Measurements from ENCODE around the gene SNX8.
"Not testable (repeated sequence)": the region's sequence is repeated elsewhere in the genome, so short reads cannot be mapped to it uniquely, and the experiment has no call there.

The SNX8 gene

GRCh38 chr7:2290877-2291276 is 23.4 kb downstream of the SNX8 start:
- no peak for DNase-seq (ENCODE audit: low spot score)

DNA sequence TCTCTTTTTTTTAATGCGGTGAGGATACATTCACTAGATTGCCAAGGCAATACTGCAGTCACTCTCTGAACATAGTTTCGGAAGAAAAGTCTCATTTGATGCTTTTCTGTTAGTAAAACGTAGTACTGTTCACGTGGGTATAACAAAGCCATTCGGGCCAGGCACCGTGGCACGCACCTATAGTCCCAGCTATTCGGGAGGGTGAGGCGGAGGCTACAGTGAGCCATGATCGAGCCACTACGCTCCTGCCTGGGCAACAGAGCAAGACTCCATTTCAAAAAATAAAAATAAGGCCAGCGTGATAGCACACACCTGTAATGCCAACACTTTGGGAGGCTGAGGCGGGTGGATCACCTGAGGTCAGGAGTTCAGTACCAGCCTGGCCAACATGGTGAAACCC is 24.6 kb downstream of the SNX8 start:
- DNase-seq (ENCODE audit: low spot score): no peak

GRCh38 chr7:2289111-2289586 is 25.1 kb downstream of the SNX8 start:
- DNase-seq (ENCODE audit: low spot score): peak; percentile 19

DNA sequence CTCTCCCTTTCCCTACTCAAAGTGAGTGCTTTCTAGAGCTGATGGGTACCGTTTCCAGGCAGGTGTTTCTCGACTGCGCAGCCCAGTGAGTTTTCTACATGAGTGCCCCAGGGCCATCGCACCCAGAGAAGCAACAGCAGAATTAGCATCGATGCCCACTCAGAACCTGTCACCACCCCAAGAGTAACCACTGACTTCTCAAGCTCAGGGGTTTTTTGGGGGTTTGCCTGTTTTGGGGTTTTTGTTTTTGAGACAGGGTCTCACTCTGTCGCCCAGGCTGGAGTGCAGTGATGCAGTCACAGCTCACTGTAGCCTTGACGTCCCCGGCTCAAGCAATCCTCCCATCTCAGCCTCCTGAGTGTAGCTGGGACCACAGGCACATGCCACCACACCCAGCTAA is 25.7 kb downstream of the SNX8 start:
- DNase-seq (ENCODE audit: low spot score): peak; percentile 15

DNA sequence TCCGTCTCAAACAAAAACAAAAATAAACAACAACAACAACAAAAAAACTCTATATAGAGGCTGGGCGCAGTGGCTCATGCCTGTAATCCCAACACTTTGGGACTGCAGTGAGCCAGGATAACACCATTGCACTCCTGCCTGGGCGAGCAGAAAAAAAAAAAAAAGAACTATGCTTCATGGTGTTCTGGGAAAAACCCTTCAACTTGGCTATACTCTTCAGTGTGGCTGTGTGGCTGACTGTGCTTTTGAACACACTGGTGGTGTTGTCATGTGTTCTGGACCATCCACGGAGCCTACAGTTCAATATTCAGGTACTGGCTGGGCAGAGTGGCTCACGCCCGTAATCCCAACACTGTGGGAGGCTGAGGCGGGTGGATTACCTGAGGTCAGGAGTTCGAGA is 26.5 kb downstream of the SNX8 start:
- DNase-seq (ENCODE audit: low spot score): no peak

- peak; percentile 36 for DNase-seq (ENCODE audit: low spot score)
These were observed 31.2 kb downstream of the SNX8 start for GRCh38 chr7:2283074-2283473.

- peak; percentile 22 for DNase-seq (ENCODE audit: low spot score)
These were observed 32.0 kb downstream of the SNX8 start for GRCh38 chr7:2282185-2282751.

DNA sequence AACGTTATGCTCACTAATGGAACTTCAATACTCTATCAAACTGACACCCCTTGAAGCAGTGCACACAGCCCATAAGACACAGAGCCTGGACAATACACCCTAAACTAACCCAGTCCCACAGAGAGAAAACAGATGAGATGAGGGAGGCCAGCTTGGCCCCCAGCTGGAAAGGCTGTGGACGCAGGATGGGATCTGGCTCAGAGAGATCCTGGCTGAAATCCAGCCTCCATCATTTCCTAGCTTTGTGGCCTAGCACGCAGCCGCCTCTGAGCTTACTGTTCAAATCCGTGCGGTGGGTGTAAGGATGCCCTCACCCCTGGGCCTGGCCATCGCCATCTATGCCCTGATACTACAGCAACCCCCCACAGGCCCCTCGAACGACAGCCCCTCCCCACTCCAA is 32.7 kb downstream of the SNX8 start:
- peak; percentile 35 for DNase-seq (ENCODE audit: low spot score)

GRCh38 chr7:2280424-2280823 is 33.8 kb downstream of the SNX8 start:
- no peak for DNase-seq (ENCODE audit: low spot score)

GRCh38 chr7:2279896-2280295 is 34.3 kb downstream of the SNX8 start:
- no peak for DNase-seq (ENCODE audit: low spot score)

GRCh38 chr7:2278026-2278425 is 36.2 kb downstream of the SNX8 start:
- DNase-seq (ENCODE audit: low spot score): peak; percentile 13

GRCh38 chr7:2276107-2276506 is 38.1 kb downstream of the SNX8 start:
- peak; percentile 18 for DNase-seq (ENCODE audit: low spot score)

DNA sequence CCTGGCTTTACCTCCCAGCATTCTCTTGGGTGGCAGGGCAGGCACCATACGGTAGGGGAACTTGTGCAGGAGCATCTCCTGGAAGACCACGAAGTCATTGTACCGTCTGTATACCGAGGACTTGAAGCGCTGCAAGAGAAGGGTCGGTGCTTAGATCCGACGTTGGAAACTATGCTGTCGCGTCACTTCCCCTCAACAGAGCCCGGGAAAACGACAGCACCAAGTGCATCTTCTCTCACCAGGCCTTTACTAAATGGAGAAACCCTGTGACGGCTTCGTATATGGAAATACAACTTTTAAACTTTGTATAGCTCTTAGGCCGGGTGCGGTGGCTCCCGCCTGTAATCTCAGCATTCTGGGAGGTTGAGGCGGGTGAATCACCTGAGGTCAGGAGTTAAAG is 39.1 kb downstream of the SNX8 start:
- DNase-seq (ENCODE audit: low spot score): no peak

- DNase-seq (ENCODE audit: low spot score): peak; percentile 30
These were observed 39.6 kb downstream of the SNX8 start for GRCh38 chr7:2274666-2275065.

DNA sequence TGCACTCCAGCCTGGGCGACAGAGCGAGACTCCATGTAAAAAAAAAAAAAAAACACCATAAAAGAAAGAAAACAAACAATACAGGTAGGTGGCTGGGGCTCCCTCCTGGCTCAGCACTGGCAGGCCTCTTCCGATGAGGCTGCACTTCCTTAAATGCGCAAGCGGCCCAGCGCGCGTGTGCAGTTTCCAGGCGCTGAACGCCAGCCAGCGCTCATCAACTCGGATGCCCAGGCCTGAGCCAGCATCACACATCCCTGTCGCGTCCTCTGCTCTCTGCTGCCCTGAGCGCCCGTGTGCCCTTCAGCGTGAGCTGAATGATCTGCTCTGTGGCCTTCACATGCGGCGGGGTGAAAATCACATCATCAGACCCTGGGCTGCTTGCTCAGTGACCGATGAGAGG is 40.4 kb downstream of the SNX8 start:
- peak; percentile 23 for DNase-seq (ENCODE audit: low spot score)

DNA sequence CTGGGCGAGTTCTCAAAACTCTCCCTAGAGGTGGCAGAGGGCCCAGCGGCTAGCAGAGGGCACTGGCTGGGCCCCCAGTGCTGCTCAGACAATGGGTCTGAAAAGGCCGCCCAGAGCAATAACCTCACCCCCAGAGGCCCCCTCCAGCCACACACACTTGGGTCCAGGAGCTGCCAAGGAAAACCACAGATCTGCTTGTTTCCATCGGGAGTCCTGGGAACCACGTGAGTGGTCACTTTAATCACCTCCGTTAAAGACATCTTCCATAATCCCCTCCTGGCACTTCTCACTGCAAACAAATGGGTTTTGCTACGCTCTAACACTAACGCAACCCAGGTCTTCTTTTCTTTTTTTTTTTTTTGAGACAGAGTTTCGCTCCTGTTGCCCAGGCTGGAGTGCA is 42.2 kb downstream of the SNX8 start:
- DNase-seq (ENCODE audit: low spot score): peak; percentile 22

- DNase-seq (ENCODE audit: low spot score): peak; percentile 21
These were observed 42.8 kb downstream of the SNX8 start for GRCh38 chr7:2271273-2272026.

DNA sequence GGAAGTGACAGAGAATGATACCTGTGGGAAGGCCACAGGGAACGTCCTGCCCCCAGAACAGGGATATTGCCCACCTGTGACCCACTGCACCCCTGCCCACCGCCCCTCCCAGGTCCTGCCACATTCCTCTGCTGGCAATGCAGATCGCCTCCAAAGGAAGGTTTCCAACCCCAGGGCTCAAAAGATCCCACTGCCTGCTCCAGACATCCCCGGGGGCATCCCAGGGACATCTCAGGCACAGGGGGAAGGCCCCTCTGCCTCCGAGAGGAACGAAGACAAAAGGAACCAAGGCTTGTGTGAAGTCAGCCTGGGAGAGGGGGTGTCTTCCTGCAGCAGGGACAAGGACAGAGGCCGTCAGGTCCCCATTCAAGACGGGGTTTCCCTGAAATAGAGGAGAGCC is 43.7 kb downstream of the SNX8 start:
- no peak for DNase-seq (ENCODE audit: low spot score)

DNA sequence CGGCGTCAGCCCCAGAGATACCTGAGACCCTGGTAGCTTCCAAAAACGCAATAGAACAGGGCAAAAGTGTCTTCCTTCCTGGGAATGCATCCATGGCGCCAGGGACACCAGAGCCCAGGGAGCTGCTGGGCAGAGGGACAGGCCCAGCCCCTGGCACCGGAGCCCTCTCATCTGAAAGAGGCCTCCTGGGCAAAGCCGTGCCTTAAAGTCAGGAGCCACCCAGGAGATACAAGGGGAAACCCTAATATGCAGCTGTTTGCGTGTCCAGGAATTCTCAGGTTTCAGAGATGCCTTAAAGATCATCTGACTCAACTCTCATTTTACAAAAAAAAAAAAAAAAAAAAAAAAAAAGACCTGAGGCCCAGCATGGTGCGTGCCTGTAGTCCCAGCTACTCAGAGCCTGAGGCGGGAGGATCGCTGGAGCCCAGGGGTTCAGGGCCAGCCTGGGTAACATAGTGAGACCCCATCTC is 44.2 kb downstream of the SNX8 start:
- DNase-seq (ENCODE audit: low spot score): no peak

- not testable (repeated sequence) for DNase-seq (ENCODE audit: low spot score)
These were observed 44.9 kb downstream of the SNX8 start for GRCh38 chr7:2269089-2269990.

- peak; percentile 75 for DNase-seq (ENCODE audit: low spot score)
These were observed 47.3 kb downstream of the SNX8 start for GRCh38 chr7:2266911-2267310.

GRCh38 chr7:2264158-2264557 is 50.1 kb downstream of the SNX8 start:
- DNase-seq (ENCODE audit: low spot score): no peak

GRCh38 chr7:2263176-2263575 is 51.1 kb downstream of the SNX8 start:
- no peak for DNase-seq (ENCODE audit: low spot score)

Data from D341Med (cell line).